Activated CD4-positive, alpha-beta T cell treated with anti-CD3 and anti-CD28 coated beads for 48 hours (primary cell): ENCODE data around the gene NAV2.

Source experiments
- DNase-seq: peaks from one replicate; pipeline ENCODE4 v3.0.0-alpha.2; 2020

Gene NAV2

DNA sequence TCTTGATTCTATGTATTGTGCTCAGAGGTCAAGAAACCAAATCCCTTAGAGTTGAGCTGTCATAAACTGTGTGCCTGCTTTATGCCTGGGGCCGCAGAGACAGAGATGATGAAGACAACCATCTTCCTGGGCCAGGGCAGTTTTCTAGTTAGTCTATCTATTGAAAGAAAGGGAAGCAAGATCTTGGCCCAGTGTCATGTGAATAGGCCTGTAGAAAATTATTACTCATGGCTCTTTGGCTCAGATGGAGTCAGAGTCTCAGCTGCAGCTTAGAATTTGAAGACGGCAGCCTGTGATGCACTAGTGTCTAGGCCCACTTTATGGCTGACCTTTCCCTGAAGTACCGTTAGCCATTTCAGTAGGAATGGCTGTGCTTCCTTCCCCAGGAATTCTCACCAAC lies 335.6 kb downstream of the NAV2 start:
- DNase-seq: no peak

DNA sequence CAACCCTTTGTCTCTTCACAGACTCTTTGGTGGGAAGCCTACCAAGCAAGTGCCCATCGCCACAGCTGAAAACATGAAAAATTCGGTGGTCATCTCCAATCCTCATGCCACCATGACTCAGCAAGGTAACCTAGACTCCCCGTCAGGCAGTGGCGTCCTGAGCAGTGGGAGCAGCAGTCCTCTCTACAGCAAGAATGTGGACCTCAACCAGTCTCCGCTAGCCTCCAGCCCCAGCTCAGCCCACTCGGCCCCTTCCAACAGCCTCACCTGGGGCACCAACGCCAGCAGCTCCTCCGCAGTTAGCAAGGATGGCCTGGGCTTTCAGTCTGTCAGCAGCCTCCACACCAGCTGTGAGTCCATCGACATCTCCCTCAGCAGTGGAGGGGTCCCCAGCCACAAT lies 336.1 kb downstream of the NAV2 start:
- DNase-seq: no peak

DNA sequence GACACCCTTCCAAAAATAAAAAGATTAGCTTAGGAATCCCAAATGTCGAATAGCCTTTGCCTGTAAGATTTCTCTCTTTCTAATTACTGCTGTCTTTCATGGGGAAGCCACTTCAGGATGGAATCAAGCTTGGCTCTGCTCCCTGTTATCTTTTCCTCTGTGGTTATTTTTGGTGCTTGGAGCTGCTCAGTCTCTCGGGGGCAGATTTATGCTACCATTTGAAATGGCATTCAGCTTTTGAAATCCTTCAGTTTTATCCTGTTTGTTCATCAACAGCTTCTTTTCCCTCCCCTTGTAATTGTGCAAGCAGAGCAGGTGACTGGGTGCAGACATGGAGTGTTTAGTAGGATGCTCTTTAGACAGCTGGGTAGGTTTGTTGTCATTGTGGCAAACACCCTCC lies 336.6 kb downstream of the NAV2 start:
- no peak for DNase-seq

DNA sequence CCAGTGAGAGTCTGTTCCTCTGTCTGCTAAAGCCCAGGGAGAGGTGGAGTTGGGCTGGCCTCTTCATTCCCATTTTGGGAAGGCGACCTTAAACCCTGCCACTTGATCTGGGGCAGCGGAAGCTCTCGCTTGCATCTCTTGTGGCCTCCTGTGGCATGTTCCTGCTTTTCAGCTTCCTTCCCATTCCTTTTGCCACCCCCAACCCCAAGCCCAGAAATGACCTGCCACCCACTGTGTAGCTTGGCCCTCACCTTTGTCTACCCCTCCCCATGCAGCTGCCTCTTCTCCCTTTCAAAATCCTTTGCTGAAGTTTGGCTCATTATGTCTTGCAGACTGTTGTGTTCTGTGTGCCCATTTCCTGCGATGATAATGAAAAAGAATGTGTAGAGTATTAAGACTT lies 337.4 kb downstream of the NAV2 start:
- no peak for DNase-seq

DNA sequence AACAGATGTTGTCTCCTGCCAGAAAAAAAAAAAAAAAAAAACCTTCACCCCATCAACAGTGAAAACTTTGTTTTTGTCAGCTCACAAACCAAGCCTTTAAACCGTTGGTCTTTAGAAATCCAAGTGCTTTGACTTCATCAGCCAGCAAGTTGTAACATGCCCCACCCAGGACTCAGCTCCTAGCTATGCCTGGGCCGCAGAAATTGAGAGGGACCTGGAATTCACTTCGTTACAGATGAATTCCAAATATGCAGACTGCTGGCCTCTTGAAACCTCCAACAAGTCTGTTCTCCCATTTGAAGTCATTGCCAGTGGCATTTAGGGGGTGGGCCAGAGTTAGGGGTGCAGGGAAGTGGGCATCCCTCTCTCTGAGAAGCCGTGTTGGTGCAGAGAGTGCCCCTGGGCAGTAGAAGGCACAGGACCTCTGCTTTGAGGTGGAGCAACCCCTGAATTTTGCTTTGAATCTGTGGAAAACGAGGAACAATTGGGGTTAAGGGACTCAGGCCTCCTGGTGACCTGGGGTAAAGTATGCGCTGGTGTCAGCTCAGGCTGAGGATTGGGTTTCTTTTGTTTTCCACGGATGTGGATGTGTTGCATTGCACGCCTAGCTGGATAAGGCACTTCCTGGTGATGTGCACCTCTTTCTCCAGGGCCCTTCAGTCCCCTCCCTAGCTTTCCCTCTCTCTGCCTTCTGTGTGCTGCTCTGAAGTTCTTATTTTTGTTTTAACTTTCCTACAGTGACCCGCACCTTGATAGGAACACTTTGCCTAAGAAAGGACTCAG lies 338.1 kb downstream of the NAV2 start:
- no peak for DNase-seq

DNA sequence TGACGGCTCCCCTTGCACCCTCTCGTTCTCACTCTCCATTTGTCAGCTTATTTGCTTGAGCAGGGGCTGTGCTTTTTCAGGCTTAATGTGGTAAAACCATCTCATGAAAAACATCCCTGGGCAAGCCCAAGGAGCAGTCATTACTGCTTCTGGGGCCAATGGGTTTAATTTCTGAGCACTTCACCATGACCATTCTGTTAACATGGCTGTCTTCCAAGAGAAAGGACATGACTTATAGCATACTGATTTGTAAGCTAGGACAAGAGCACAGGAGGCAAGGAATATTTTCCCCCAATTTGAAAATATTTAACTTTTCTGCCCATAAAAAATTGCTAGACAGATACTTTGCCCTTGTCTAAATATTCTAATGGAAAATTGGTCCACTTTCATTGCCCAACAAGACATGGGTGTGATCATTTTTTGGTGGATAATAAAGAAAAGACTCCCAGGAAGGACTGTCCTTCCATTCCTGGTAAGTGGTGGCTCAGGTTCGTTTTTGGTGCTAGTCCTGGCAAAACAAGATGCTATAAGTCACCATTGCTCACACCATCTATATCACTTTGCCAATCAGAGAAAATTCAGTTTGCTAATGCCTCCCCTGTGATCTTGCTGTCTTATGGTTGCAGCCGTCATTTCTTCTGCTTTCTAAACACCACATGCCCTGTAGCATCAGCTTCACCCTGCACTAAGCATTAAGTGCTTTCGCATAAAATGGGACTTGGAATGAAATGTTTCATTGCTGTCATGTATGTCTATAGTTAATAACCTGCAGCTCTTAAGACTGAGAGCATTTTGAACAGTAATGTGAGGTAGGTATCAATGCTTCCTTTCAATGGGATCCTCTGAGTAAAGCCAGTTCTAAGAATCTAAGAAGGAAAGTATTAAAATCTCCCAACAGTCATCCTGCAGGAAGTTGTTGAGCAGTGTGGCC lies 339.1 kb downstream of the NAV2 start:
- DNase-seq: no peak

DNA sequence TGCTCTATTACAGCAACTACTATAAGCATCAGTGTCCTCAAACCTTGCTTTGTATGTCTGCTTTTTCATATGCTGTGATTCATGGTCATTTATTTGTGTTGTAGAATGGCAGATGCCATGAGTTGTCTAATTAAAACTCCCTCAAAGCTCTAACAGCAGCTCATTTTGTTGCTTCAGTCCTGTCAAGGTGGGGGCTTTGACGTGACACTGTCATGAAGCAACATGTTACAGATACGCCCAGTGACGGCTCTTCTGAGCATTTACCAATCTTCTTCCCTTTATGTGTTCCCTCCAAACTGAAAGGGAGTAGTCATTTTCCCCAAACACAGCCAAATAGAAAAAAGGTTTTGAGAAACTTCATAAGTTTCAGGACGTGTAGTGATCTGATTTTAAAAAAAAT lies 340.9 kb downstream of the NAV2 start:
- DNase-seq: no peak

DNA sequence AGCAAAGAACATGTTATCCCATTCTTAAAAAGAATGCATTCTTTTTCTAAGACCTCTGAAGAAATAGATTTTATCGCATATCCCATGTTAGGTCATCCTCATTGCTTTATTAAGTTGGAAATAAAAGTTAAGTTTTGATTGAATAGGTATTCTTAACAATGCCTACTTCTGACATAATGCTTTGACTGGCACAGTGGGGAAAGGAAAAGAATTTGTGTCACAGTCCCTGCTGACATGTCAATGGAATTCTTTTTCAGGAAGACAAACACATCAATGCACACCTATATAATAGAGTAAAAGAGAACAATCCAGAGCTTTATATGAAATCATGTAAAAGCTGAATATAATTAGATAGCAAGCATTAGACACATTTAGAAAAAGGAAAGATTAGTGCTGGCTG lies 341.9 kb downstream of the NAV2 start:
- DNase-seq: no peak

DNA sequence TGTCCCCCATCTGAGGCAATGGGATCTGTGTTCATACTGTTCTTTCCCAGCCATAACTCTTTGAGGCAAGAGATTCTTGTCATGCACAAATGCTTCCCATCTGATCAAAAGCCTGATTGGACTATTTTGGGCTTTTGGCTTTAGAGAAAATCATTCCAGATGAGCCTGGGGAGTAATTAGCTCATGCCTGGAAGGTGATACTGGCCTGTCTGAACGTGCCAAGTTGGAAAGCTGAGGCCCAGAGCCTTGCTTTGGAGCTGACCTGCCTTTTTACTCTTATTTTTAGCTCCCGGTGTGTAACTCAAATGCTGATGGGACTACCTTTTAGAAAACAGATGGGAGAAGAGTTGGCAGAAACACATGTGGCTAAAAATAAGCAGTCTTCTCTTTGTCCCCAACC lies 342.7 kb downstream of the NAV2 start:
- DNase-seq: no peak

DNA sequence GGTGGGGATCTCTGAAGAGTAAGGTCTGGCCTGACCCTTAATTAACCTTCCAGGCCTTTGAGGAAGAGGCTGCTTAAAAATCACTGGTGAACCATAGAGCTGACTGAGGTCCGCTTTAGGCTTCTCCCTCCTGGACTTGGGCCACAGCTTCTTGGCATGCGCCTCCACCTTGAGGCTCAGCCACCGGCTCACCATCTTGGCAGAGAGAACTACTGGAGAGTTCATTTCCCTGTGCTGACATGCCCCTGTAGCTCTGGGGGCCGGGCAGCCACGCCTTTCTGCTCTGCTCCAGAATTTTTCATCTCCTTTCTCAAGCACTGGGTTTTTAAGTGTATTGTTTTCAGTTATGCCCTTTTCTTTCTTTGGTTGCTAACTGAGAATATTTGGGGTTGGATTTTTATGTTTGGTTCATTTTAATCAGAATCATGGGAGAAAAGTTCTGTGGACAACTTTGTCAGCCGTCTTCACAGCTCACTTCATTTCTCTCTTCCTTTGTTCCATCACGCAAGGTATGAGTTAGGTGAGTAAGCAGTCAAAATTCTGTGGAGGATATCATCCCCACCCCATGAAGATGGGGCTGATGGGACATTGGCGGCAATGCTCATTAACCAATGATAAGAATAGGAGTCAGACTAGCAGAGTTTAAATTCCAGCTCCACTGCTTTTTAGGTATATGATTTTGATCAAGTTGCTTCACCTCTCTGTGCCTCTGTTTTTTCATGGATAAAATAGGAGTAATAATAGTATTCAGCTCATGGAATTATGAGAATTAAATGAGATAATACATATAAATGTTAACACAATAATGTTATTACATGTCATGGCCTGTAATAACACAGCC lies 343.7 kb downstream of the NAV2 start:
- DNase-seq: no peak

DNA sequence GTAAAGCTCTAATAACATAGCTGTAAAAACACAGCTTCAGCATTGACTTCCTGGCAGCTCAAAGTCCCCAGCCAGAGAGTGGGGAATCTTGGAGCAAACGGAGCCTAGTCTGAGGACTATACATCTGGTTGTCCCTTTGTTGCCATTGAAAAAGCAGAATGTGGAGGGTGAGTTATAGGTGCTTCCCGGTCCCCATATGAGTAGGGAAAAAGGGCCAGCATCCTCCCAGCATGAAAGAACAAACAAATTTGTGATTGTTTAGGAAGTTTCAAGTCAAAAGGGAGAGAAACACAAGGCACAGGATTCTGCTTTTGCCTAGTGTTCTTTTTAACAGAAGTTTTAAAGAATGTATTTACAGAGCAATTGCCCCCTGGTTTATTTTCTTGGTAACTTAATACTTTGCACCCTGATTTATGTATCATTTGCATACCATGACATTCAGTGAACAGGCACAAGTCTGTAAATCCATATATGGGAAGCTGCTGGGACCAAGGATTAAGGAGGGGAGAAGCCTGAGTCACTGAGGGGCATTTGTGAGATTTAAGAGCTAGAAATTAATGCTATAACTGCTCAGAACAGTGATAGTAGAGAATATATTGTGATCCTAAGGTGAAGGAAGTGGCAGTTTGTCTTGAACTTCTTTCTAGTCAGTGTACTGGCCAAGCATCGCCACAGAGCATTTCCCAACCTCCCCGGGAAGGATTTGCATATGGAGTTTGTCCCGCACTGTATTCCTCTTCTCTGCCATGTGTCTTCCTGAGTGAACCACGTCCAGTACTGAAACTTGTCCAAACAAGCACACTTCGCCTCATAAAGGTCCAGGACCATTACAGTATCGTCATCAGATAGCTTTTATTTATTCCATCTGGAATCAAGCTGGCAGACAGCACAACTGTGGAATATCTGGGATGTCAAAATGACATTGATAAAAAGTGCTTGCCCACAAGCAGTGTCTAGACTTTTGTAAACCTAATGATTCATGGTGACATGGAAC lies 344.6 kb downstream of the NAV2 start:
- no peak for DNase-seq

DNA sequence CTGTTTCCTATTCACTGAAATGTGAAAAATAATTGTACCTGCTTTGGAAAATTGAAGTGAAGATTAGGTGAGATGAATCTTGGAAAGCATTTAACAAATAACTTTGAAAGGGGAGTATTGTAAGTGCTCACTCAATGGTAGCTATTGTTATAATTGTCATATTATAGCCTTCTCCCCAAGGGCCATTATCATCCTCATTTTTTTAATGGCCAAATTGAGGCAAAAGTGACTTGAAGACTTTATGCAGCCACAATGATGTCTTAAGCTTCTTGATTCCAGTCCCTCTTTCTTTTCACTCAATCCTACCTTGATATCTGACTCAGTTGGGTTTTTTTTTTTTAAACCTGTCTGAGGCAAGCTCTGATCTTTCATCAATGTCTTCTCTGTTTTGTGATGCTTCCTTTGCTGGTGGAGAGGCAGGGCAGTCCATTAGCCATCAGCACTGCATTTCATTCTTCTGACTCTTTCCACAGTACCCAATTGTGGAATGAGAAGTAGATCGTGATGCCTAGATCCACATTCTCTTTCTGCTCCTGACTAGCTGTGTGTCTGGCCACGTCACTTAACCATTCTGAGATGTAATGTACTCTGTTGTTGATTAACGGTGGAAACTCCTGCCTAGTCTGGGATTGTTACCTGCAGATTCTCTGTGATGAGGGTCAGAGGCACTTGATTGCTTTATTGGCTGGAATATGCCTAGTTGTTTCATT lies 346.3 kb downstream of the NAV2 start:
- DNase-seq: no peak

DNA sequence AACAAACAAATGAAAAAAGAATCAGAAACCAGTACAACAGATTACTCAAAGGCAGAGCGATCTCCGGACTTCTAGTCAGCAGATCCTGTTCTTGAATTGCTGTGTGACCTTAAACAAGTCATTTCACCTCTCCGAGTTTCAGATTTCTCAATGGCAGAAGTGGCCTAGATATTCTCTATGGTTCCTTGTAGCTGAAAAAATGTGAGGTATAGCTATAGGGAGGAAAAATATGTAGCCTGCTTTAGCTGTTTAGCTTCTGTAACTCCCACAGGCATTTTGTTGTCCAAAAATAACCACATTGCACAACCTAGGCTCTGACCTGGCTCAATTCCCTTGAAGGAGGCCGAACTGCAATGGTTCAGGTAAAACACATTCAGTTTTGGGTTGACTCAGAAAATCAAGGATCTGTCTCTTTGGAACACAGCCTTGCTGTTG lies 347.0 kb downstream of the NAV2 start:
- no peak for DNase-seq

DNA sequence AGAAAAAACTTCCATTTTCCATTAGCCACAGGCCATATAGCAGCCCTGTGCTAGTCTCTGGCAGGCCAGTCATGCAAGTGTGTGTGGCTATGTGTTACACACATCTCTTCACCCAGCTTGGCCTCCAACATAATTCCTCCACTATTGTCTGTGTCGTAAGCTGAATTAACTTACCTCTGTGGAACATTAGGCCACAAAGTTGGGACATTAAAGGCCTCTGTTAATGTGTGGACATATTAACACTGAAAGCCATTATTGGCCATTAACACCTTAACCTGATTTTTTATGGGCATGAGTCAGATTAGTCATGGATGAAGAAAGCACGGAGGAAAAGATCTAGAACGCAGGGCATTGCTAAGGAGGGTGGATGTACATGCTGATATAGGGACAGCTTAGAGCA lies 347.5 kb downstream of the NAV2 start:
- no peak for DNase-seq

DNA sequence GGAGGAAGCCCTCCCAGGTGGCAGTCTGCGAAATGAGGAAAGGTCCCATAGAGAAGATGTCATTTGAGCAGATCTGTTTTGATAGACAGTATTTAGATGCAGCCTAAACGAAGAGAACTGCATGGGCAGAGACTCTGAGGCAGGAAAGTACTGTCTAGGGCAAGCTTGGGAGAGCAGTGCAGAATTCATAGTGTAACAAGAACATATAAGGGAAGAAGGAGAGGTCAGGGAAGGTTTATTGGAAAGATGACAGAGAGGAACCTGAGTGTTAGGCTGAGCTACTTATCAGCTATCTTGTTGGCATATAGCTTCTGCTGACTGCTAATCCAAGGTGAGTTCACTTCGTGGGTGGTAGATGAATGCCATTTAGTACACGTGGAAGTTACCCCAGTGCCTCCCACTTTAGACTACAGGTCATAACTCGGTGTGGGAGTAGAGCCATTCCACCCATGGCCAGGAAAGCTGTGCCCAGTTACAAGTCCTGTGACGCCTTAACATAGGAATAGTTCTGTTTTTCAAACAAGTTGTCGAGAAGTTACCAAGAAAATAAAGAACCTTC lies 348.1 kb downstream of the NAV2 start:
- no peak for DNase-seq

DNA sequence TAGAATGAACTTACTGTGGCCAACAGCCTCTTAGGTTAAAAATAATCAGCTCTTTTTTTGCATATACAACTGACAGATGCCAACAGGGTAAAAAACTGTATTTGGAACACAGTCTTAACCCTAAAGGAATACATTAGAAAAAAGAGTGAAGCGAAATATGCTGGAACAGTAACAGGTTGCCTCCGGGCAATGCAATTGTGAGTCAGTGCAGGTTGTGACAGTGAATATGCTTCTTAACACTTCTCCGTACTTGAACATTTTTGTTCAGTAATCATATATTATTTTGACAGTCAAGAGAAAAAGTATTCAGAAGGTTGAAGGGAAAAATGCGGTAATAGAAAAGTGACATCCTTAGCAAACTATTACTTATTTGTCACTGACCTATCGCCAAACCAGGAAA lies 349.1 kb downstream of the NAV2 start:
- no peak for DNase-seq

DNA sequence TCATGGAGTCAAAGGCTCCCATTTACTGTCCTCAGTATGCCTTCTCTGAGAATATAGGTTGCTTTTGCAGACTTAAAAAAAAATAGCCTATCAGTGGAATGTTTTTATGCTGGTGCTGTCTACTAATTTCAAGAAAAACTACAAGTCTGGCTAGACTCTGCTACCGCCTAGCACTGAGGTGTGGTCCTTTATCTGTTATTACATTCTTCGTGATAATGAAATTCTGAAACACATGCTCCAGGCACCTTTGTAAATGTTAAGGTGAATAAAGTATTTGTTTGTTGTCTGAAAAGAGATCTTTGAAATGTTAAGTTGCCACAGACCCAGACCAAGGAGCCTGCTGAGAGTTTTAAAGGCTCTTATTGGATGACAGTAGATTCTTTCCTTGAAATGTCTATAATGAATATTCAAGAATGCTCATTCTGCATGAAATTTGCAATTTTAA lies 352.3 kb downstream of the NAV2 start:
- DNase-seq: no peak

DNA sequence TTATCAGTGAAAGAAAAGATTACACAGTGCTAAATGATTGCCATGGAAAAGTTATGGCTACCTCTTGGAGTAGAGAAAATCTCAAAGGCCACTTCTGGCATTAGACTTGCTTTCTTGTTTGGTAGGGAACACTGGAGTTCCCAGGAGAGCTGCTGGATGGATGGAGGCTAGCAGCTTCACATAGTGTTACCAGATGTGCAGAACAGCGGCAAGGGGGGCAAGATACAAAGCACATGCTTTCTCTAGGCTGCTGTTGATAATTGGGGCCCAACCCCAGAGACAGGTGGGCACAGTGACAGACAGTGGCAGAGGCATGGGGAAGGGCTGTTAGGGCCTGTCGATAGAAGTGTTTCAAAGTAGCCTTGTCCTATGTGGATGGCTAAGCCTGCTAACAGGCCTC lies 352.8 kb downstream of the NAV2 start:
- DNase-seq: no peak

DNA sequence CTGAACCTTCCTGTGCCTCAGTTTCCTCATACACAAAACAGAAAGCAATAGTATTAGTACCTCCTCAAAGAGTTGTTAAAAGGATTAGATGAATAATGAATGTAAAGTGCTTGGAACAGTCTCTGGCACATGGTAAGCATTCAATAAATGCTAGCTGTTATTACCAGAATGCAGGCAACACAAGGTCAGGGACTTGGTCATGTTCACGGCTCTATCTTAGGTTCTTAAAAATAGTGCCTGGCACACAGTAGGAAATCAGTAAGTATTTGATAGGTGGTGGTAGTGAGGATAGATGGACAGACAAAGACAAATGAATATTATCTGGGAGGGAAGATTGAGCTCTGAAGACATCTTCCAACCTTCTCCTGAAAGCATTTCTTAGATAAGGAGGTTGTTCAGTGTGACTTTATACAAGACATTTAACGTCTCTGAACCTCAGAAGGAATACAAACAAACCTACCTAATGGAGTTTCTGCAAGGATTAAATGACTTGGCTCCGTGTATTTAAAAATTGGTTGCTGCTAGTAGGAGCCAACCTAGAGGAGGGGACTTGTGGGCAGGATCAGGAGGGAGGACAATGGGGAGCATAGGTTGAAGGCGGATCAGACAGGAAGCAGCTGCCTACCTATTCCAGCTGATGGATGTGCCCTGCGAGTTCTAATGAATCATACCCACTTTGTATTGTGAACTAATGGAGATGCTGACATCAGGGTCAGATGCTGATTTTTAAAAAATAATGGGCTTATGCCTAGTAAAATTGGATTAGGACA lies 353.6 kb downstream of the NAV2 start:
- DNase-seq: no peak

DNA sequence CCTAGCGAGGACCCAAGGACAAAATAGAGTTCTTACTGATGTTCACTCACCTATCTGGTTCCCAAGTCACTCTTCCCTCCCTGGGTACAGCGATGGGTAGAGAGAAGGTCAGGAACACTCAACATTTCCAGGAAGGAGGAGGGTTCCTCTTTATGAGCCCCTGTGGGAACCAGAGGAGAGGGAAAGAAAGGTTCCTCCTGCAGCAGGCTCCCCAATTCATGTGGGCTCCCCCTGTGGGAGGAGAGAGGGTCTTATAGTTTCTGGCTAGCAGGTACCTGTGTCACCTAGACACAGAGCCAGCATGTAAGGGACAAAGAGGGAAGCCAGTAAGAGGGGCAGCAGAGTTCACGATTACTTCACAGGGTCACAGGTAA lies 354.1 kb downstream of the NAV2 start:
- no peak for DNase-seq
